ENCODE results near the gene AXDND1. TPM values are rescaled to one million over a fixed set of nuclear protein-coding genes. Genes with fewer than 3 reads are reported as not detected.

The AXDND1 gene
- total and polyA plus RNA-seq, 9 of the 15 experiments (the other 6 are each of a cell fraction or from before 2014, with no cell fraction given): 0.03 to 0.13 (median 0.06) TPM; not detected in 5

- TF ChIP-seq ATF3 (IDR thresholded peaks at IDR 0.05) (no peak), ATF3 (CRISPR knock-in tag; conservative IDR thresholded peaks at IDR 0.05) (peak; percentile 51; the same call in 1 of the 2 replicates), ZNF165 (CRISPR knock-in tag; IDR thresholded peaks at IDR 0.05; ENCODE audit: borderline replicate concordance) (0 out of 2 replicates have a peak, but pooled peaks have one; percentile 7), MEF2A (IDR thresholded peaks at IDR 0.05; ENCODE audit: control insufficient read depth, low read depth, low read length) (no peak), BCLAF1 (IDR thresholded peaks at IDR 0.05; ENCODE audit: borderline replicate concordance in 1 of 2, control insufficient read depth in 1 of 2, low read depth in 2 of 2, low read length in 1 of 2) (0 out of 4 replicates have a peak, but pooled peaks of 1 of the 2 experiments have one; percentile 66), MYNN (IDR thresholded peaks at IDR 0.05) (peak; percentile 70; the same call in 1 of the 2 replicates), MYNN (CRISPR knock-in tag; IDR thresholded peaks at IDR 0.05) (no peak), SUPT5H (IDR thresholded peaks at IDR 0.05) (peak; percentile 63; the same call in 1 of the 2 replicates), MAX (CRISPR knock-in tag; IDR thresholded peaks at IDR 0.05) (peak; percentile 56; the same call in 1 of the 2 replicates), ETS1 (conservative IDR thresholded peaks at IDR 0.05; ENCODE audit: control insufficient read depth, low read depth, low read length) (peak; percentile 90), CHAMP1 (IDR thresholded peaks at IDR 0.05) (peak; percentile 31; the same call in 1 of the 2 replicates), ZBTB11 (CRISPR knock-in tag; IDR thresholded peaks at IDR 0.05) (peak in 2 of 3 experiments; percentile 21 to 68; a peak in 1 of 6 replicates)
Observed at GRCh38 chr1:179365342-179366092, at the start of gene AXDND1 (continued).

All from K562 (cell line).